Panc1 (cell line): ENCODE measurements around the gene SLC22A12.

Experiments used
- TF ChIP-seq, protein P1 (sequence below): fragments of 450-650 bp; IDR thresholded peaks from 2 replicates; pipeline ENCODE4 v1.5.1; 2017; ENCODE audit warnings: mild to moderate bottlenecking
- TF ChIP-seq, protein P2 (sequence below), 2 experiments: IDR thresholded peaks; 2 replicates each; pipeline ENCODE4 v1.6.1; 2011 to 2012; ENCODE audit warnings: low read depth in 2 of 2, control low read depth in 1 of 2, low read length in 1 of 2, mild to moderate bottlenecking in 1 of 2, moderate library complexity in 1 of 2; ENCODE audit not compliant: insufficient read depth in 1 of 2

DNA sequence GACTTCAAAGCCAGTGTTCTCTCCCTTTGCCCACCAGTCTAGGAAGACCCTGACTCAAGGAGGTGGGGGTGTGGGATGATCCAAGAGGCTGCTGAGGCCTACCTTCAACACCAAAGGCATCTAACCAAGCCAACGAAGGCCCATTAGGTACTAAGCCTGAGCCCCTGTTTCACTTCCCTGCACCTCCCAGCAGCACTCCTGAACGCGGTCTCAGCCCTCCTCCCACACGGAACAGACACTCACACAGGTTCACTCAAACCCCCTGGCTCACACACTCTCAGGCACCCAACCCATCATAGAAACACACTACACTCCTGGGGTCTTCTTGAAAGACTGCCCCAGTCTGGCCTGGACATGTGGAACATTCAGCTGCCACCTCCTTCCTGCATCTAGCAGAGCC lies 40.7 kb downstream of the SLC22A12 start:
- TF ChIP-seq, protein P1, sequence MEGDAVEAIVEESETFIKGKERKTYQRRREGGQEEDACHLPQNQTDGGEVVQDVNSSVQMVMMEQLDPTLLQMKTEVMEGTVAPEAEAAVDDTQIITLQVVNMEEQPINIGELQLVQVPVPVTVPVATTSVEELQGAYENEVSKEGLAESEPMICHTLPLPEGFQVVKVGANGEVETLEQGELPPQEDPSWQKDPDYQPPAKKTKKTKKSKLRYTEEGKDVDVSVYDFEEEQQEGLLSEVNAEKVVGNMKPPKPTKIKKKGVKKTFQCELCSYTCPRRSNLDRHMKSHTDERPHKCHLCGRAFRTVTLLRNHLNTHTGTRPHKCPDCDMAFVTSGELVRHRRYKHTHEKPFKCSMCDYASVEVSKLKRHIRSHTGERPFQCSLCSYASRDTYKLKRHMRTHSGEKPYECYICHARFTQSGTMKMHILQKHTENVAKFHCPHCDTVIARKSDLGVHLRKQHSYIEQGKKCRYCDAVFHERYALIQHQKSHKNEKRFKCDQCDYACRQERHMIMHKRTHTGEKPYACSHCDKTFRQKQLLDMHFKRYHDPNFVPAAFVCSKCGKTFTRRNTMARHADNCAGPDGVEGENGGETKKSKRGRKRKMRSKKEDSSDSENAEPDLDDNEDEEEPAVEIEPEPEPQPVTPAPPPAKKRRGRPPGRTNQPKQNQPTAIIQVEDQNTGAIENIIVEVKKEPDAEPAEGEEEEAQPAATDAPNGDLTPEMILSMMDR = no peak
- TF ChIP-seq, protein P2, sequence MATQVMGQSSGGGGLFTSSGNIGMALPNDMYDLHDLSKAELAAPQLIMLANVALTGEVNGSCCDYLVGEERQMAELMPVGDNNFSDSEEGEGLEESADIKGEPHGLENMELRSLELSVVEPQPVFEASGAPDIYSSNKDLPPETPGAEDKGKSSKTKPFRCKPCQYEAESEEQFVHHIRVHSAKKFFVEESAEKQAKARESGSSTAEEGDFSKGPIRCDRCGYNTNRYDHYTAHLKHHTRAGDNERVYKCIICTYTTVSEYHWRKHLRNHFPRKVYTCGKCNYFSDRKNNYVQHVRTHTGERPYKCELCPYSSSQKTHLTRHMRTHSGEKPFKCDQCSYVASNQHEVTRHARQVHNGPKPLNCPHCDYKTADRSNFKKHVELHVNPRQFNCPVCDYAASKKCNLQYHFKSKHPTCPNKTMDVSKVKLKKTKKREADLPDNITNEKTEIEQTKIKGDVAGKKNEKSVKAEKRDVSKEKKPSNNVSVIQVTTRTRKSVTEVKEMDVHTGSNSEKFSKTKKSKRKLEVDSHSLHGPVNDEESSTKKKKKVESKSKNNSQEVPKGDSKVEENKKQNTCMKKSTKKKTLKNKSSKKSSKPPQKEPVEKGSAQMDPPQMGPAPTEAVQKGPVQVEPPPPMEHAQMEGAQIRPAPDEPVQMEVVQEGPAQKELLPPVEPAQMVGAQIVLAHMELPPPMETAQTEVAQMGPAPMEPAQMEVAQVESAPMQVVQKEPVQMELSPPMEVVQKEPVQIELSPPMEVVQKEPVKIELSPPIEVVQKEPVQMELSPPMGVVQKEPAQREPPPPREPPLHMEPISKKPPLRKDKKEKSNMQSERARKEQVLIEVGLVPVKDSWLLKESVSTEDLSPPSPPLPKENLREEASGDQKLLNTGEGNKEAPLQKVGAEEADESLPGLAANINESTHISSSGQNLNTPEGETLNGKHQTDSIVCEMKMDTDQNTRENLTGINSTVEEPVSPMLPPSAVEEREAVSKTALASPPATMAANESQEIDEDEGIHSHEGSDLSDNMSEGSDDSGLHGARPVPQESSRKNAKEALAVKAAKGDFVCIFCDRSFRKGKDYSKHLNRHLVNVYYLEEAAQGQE (IDR thresholded peaks at IDR 0.05; ENCODE audit: insufficient read depth in 1 of 2, low read depth in 2 of 2, low read length in 1 of 2) = no peak
